Muscle layer of colon (tissue), 2 donors: ENCODE data around the gene HEPACAM2.

Experiments used
- H3K27ac ChIP-seq: one replicate; pipeline ENCODE4 v1.7.0; 2013; ENCODE audit warnings: low read depth, mild to moderate bottlenecking, low read length, moderate library complexity
- H3K27me3 ChIP-seq, 2 donors: one replicate each; pipeline ENCODE4 v1.7.0; 2013; ENCODE audit warnings: low read length in 2 of 2, mild to moderate bottlenecking in 2 of 2; ENCODE audit not compliant: insufficient read depth in 2 of 2, control insufficient read depth in 1 of 2
- H3K36me3 ChIP-seq: one replicate; pipeline ENCODE4 v1.7.0; 2013; ENCODE audit warnings: mild to moderate bottlenecking, low read length; ENCODE audit not compliant: insufficient read depth
- H3K4me1 ChIP-seq: one replicate; pipeline ENCODE4 v1.7.0; 2013; ENCODE audit warnings: mild to moderate bottlenecking, low read length; ENCODE audit not compliant: insufficient read depth
- H3K4me3 ChIP-seq, 2 donors: one replicate each; pipeline ENCODE4 v1.7.0; 2013; ENCODE audit warnings: low read length in 2 of 2, low read depth in 1 of 2, mild to moderate bottlenecking in 1 of 2, moderate library complexity in 1 of 2
- H3K9ac ChIP-seq: one replicate; pipeline ENCODE4 v1.7.0; 2013; ENCODE audit warnings: low read length
- H3K9me3 ChIP-seq: one replicate; pipeline ENCODE4 v1.7.0; 2013; ENCODE audit warnings: mild to moderate bottlenecking, low read length
- donor health status: abdominal sarcoma.
- donor health status: Adenocarcinoma of cecum.

Gene HEPACAM2

DNA sequence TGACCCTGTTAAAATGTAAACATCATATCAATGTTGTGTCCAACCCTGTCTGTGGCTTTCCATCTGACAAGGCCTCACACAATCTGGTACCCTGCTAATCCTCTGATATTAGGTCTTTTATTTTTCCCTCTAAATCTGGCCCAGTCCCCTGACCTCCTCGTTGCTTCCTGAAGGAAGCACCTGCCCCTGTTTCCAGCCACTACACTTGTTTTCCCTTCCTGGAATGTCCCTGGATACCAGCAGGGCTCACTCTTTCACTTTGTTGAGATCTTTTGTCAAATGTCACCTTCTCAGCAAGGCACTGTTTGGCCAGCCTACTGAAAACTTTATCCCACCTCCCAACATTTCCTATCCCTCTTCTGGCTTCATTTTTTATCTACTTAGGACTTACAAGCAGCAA is 80.2 kb downstream of the HEPACAM2 start:
- Histone ChIP-seq H3K4me1 (no peaks in the 10 kb centered on the region), H3K27ac (no peak overlapping the region), H3K27me3 (no peaks in the 10 kb centered on the region), H3K9ac (no peak overlapping the region), H3K36me3 (peaks cover 9% of the 10 kb centered on the region), H3K4me3 (no peak overlapping the region), H3K9me3 (no peaks in the 10 kb centered on the region)

DNA sequence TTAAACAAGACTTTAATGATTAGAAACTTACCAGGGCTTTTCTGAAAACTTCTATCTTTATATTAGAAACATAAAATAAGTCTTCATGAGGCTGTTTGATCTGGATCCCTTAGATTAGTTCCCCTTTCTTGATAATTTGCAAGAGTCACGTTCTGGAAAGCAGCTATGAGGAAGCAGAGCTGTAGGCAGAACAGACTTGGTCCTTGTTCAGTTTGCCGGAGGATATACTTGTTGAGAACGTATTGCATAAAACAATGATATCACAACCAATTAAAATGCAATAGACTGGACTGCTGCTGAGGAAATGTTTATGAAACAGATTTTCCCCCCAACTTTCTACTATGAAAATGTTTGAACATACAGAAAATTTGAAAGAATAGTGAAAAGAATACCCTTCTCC is 80.9 kb downstream of the HEPACAM2 start:
- no peak overlapping the region for H3K4me3 ChIP-seq
- H3K27ac ChIP-seq = no peak overlapping the region
- H3K27me3 ChIP-seq = no peaks in the 10 kb centered on the region
- no peaks in the 10 kb centered on the region for H3K9me3 ChIP-seq
- H3K4me1 ChIP-seq = no peaks in the 10 kb centered on the region
- H3K9ac ChIP-seq = no peak overlapping the region
- H3K36me3 ChIP-seq = peaks cover 9% of the 10 kb centered on the region

DNA sequence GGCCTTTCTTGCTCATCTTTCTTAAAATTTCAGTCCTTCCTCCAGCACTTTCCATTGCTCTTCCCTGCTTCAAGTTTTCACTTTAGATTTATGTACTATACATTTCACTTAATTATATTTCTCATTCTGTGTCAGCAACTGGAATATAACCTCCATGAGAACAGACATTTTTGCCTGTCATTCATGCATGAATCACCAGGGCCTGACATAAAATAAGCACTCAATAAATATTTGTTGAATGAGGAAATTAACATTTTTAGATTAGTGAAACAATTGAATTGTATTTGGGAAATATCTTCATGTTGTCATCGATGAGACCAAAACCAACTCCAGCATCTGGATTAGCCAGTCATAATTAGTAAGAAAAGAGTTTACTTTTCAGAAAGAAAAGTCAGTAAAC is 84.1 kb downstream of the HEPACAM2 start:
- no peaks in the 10 kb centered on the region for H3K4me1 ChIP-seq
- no peaks in the 10 kb centered on the region for H3K9me3 ChIP-seq
- H3K9ac ChIP-seq = no peak overlapping the region
- no peak overlapping the region for H3K27ac ChIP-seq
- no peaks in the 10 kb centered on the region for H3K27me3 ChIP-seq
- no peak overlapping the region for H3K4me3 ChIP-seq
- H3K36me3 ChIP-seq = peaks cover 23% of the 10 kb centered on the region

- Histone ChIP-seq H3K36me3 (peaks cover 30% of the 10 kb centered on the region), H3K27me3 (no peaks in the 10 kb centered on the region), H3K4me3 (no peak overlapping the region)
Observed at GRCh38 chr7:93140582-93141191, 85.6 kb downstream of the HEPACAM2 start.

DNA sequence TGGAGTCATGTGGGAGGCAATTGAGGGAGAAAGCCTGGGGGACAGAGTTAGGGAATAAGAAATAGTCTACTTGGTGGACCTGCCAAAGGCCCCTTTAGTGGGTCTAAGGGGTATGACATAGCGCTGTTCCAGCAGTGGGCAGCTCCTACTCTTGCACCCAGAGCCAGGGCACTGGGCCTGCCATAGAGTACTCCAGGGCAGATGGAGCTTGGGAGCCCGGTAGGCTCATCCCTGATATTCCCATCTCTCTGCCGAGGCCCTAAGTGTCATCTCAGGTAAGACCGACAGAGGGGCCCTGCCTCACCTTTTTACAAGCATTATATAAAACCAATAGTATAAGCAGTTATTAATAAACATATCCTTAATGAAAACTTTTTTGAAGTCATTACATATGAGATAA is 87.7 kb downstream of the HEPACAM2 start:
- H3K27me3 ChIP-seq = no peaks in the 10 kb centered on the region
- no peak overlapping the region for H3K9ac ChIP-seq
- H3K9me3 ChIP-seq = peaks cover 14% of the 10 kb centered on the region
- H3K27ac ChIP-seq = no peak overlapping the region
- H3K4me3 ChIP-seq = no peak overlapping the region
- H3K4me1 ChIP-seq = no peaks in the 10 kb centered on the region
- H3K36me3 ChIP-seq = peaks cover 37% of the 10 kb centered on the region

More at GRCh38 chr7:93140582-93141191, 85.6 kb downstream of the HEPACAM2 start:
- no peaks in the 10 kb centered on the region for H3K4me1 ChIP-seq
- H3K27ac ChIP-seq = no peak overlapping the region
- no peak overlapping the region for H3K9ac ChIP-seq
- peaks cover 6% of the 10 kb centered on the region for H3K9me3 ChIP-seq
